Hematopoietic multipotent progenitor cell treated with erythropoietin and hydrocortisone succinate and interleukin-3 and kit ligand, for 6 days (in vitro differentiated cells): Measurements from ENCODE around the gene SMIM10.
"Not testable (repeated sequence)": the region's sequence is repeated elsewhere in the genome, so short reads cannot be mapped to it uniquely, and the experiment has no call there.

Experiments used
- DNase-seq: peaks from one replicate; pipeline ENCODE4 v3.0.0-alpha.2; 2015

SMIM10 gene

DNA sequence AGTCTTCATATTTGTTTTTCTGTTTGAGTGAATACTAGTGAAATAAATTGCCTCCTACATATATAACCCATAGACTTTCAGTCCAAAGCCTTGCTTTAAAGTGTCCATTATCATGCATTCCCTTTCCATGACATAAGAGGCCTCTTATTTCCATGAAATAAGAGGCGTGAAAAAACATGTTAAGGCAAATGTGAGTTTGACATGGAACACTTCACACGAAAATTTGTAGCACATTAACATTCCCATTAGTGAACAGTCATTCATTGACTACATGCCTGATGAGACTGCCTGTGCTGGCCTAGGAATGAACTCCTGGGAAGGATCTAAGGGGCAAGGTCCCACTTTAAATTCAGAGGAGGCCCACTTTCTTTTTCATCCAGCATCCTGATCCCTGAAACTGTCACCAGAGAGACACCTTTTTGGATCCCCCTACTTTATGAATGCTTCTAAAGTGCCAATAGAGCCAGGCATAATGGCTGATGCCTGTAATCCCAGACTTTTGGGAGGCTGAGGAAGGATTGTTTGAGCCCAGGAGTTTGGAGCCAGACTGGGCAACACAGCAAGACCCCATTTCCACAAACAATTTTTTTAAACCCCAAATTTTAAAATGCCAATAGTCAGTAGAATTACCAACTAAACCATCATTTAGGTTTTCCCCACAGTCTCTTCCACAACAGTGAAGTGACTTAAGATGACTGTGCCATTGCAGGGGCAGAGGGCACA is 24.9 kb downstream of the SMIM10 start:
- DNase-seq: no peak

DNA sequence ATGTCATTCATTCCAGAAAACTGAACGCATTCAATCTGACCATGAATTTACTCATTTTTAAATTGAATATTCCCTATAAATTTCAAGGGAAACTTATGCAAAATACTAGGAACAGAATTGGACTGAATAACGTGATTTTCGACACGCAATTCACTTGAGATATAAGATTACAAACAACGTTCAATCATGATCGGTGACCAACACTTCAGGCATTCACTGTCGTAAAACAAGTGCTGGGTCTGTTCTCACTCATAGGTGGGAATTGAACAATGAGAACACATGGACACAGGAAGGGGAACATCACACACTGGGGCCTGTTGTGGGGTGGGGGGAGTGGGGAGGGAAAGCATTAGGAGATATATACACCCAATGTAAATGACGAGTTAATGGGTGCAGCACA is 29.1 kb downstream of the SMIM10 start:
- not testable (repeated sequence) for DNase-seq

DNA sequence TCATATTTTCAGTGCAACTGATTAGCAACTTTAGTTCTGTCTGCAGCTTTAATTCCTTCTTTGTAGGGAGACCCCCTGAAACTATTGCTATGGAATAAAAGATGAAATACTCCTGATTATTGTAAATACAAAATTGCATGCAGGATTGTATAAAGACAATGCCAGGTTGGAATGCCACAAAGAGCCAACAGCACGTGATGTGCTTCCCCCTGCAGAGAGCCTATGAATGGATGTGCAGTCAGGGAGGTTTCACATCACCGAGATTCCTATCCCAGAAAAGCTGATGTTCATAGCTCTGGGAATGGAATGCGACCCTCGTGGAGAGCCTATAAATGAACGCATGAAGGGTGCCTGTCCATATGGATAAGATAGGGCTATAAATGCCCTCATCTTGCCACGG is 33.0 kb downstream of the SMIM10 start:
- DNase-seq: not testable (repeated sequence)

DNA sequence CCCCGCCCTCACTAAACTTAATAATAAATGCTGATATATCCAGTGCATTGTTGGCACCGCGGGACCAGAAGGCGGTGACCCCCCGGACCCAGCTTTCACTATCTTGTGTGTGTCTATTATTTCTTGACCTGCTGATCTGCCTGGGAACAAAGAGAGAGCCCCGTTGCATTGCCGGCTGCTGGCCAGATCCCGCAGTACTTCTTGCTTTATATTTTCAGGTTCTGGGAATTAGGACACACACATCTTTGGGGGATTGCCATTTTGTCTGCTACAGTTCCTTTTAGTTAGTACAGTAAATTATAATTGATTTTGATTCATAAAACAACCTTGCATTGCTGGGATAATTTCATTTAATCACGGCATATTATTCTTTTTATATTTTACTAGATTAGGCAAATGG is 33.7 kb downstream of the SMIM10 start:
- DNase-seq: no peak

DNA sequence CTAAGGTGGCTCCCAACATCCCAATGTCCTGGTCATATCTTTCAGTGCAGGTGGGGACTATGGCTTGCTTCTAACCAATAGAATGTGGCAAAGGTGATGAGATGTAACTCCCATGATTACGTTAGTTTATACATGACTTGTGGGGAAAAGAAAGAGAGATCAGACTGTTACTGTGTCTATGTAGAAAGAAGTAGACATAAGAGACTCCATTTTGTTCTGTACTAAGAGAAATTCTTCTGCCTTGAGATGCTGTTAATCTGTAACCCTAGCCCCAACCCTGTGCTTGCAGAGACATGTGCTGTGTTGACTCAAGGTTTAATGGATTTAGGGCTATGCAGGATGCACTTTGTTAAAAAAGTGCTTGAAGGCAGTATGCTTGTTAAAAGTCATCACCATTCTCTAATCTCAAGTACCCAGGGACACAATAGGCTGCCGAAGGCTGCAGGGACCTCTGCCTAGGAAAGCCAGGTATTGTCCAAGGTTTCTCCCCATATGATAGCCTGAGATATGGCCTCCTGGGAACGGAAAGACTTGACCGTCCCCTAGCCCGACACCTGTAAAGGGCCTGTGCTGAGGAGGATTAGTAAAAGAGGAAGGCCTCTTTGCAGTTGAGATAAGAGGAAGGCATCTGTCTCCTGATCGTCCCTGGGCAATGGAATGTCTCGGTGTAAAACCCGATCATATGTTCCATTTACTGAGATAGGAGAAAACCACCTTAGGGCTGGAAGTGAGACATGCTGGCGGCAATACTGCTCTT is 39.6 kb downstream of the SMIM10 start:
- DNase-seq: not testable (repeated sequence)

DNA sequence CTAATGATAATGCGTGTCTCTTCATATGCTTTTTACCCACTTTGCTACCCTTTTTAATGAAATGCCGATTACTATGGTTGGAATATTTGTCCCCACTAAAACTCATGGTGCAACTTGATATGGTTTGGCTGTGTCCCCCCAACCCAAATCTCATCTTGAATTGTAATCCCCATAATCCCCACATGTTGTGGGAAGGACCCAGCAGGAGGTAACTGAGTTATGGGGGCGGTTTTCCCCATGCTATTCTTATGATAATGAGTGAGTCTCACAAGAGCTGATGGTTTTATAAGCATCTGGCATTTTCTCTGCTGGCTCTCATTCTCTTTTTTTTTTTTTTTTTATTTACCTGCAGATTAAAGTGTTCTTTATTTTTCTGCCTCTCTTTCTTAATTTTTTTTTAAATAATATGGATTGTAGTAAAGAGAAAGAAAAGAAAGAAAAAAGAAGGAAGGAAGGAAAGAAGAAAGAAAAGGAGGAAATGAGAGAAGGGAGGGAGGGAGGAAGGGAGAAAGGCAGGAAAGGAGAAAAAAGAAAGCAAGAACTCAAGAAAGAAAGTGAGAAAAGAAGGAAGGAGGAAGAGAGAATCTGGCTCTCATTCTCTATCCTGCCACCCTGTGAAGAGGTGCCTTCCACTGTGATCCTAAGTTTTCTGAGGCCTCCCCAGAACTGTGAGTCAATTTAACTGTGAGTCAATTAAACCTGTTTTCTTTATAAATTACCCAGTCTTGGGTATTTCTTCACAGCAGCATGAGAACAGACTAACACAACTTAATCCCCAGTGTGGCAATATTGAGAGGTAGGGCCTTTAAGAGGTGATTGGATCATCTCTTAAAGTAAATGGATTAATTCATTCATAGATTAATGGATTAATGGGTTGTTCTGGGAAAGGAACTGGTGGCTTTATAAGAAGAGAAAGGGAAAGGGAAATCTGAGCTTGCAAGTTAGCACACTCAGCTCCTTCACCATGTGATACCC is 50.6 kb downstream of the SMIM10 start:
- DNase-seq: not testable (repeated sequence)
